GM12801 (cell line): ENCODE data around the gene ZNF226.

Experiments
- CTCF ChIP-seq: IDR thresholded peaks from one replicate; pipeline ENCODE4 v1.5.1; 2011; ENCODE audit warnings: control low read depth; ENCODE audit not compliant: insufficient read length; ENCODE audit errors: extremely low read depth

ZNF226 gene

GRCh38 chr19:44202470-44202869, 37.6 kb downstream of the ZNF226 start:
- no peak for TF ChIP-seq CTCF

- TF ChIP-seq CTCF = no peak
Observed at GRCh38 chr19:44202974-44203373, 38.1 kb downstream of the ZNF226 start.

GRCh38 chr19:44204772-44205171, 39.9 kb downstream of the ZNF226 start:
- no peak for TF ChIP-seq CTCF

GRCh38 chr19:44207126-44207803, 42.4 kb downstream of the ZNF226 start:
- TF ChIP-seq CTCF = no peak

GRCh38 chr19:44212250-44212865, 47.5 kb downstream of the ZNF226 start, which contains the start of gene ZNF227:
ZNF227 (plus strand) TSS chr19:44212532; CDS start chr19:44217793, 5,261 bp downstream.
- TF ChIP-seq CTCF = no peak

- TF ChIP-seq CTCF = no peak
Observed at GRCh38 chr19:44212866-44213346, 48.0 kb downstream of the ZNF226 start.
